Frontal cortex (tissue), 4 donors: ENCODE results near the gene DIAPH3. TPM values are rescaled to one million over a fixed set of nuclear protein-coding genes. Genes with fewer than 3 reads are reported as not detected.

ENCODE experiments used
- DNase-seq, 2 donors: peaks; one replicate each; pipeline ENCODE4 v3.0.0; 2012; ENCODE audit warnings: low spot score in 2 of 2
- FAIRE-seq: peaks from 2 replicates; lab custom pipeline; 2012; peaks lifted over from hg19 to GRCh38; lab: Jason Lieb, UNC
- total RNA-seq: library from RNA; depleted of rRNA; stranded (reverse); fragments of >200 nt; gene quantifications from one replicate; pipeline ENCODE4 v1.2.3, GENCODE V29; 2014
- donor health status: control.
- donor health status: control.
- donor health status: control.

The DIAPH3 gene
- total RNA-seq, 1 donor from 2014 or later: 5.3 TPM

- no peak for FAIRE-seq
- no peak for DNase-seq
Observed at GRCh38 chr13:59748046-59748445, 415.7 kb downstream of the DIAPH3 start.

GRCh38 chr13:59747529-59747928, 416.2 kb downstream of the DIAPH3 start:
- FAIRE-seq (no peak), DNase-seq (no peak)

GRCh38 chr13:59746291-59746962, 417.3 kb downstream of the DIAPH3 start:
- DNase-seq (no peak), FAIRE-seq (no peak)

- FAIRE-seq (no peak), DNase-seq (no peak)
Observed at GRCh38 chr13:59745392-59745788, 418.3 kb downstream of the DIAPH3 start.

- DNase-seq (no peak), FAIRE-seq (no peak)
Observed at GRCh38 chr13:59744747-59745391, 418.9 kb downstream of the DIAPH3 start.

GRCh38 chr13:59743195-59743594, 420.5 kb downstream of the DIAPH3 start:
- FAIRE-seq: no peak

GRCh38 chr13:59742467-59742866, 421.3 kb downstream of the DIAPH3 start:
- DNase-seq: no peak
- FAIRE-seq: no peak

More at GRCh38 chr13:59743195-59743594, 420.5 kb downstream of the DIAPH3 start:
- no peak for DNase-seq

GRCh38 chr13:59738921-59739320, 424.8 kb downstream of the DIAPH3 start:
- DNase-seq (no peak), FAIRE-seq (no peak)

GRCh38 chr13:59734393-59734792, 429.3 kb downstream of the DIAPH3 start:
- FAIRE-seq: no peak
- DNase-seq: no peak

- DNase-seq (no peak), FAIRE-seq (no peak)
Observed at GRCh38 chr13:59733744-59734143, 430.0 kb downstream of the DIAPH3 start.

- DNase-seq: no peak
- no peak for FAIRE-seq
Observed at GRCh38 chr13:59730026-59730425, 433.7 kb downstream of the DIAPH3 start.

GRCh38 chr13:59728896-59729545, 434.7 kb downstream of the DIAPH3 start:
- DNase-seq (no peak), FAIRE-seq (no peak)

GRCh38 chr13:59721926-59722910, 441.5 kb downstream of the DIAPH3 start:
- DNase-seq (no peak), FAIRE-seq (no peak)

- FAIRE-seq (no peak), DNase-seq (no peak)
Observed at GRCh38 chr13:59715611-59716010, 448.1 kb downstream of the DIAPH3 start.

GRCh38 chr13:59710996-59711701, 452.6 kb downstream of the DIAPH3 start:
- no peak for DNase-seq
- no peak for FAIRE-seq

GRCh38 chr13:59710416-59710815, 453.3 kb downstream of the DIAPH3 start:
- FAIRE-seq: no peak
- no peak for DNase-seq

- no peak for DNase-seq
- FAIRE-seq: no peak
Observed at GRCh38 chr13:59706101-59706976, 457.4 kb downstream of the DIAPH3 start.

- DNase-seq: no peak
- no peak for FAIRE-seq
Observed at GRCh38 chr13:59702269-59702668, 461.5 kb downstream of the DIAPH3 start.
